Caki2 (cell line): Measurements from ENCODE around the gene ATP6V1G1. TPM values are rescaled to one million over a fixed set of nuclear protein-coding genes. Genes with fewer than 3 reads are reported as not detected.
"Not testable (repeated sequence)": the region's sequence is repeated elsewhere in the genome, so short reads cannot be mapped to it uniquely, and the experiment has no call there.

Experiments
- DNase-seq: peaks from one replicate; pipeline ENCODE4 v3.0.0-alpha.2; 2015; ENCODE audit warnings: low read depth
- in situ Hi-C: cut with HindIII; loops from 2 replicates; pipeline ENCODE4 v1.10.0; 2016; ENCODE audit warnings: low sequenced_read_pairs, low pct_unique_long_range_greater_than_20kb, mixed read lengths
- total RNA-seq: library from RNA; depleted of rRNA; stranded (reverse); fragments of >200 nt; shearing (Covaris generic); gene quantifications from 2 replicates; pipeline ENCODE4 v1.2.3, GENCODE V29; 2014; ENCODE audit warnings: low replicate concordance

Gene ATP6V1G1
- total RNA-seq, 1 experiment from 2014 or later = 149 TPM

- in situ Hi-C loops = no loop called here
Measured at GRCh38 chr9:114572199-114572598, 15.4 kb upstream of the ATP6V1G1 start.

GRCh38 chr9:114574438-114574837, 13.1 kb upstream of the ATP6V1G1 start:
- DNase-seq = no peak
- in situ Hi-C loops = no loop called here

More at GRCh38 chr9:114572199-114572598, 15.4 kb upstream of the ATP6V1G1 start:
- DNase-seq = no peak

DNA sequence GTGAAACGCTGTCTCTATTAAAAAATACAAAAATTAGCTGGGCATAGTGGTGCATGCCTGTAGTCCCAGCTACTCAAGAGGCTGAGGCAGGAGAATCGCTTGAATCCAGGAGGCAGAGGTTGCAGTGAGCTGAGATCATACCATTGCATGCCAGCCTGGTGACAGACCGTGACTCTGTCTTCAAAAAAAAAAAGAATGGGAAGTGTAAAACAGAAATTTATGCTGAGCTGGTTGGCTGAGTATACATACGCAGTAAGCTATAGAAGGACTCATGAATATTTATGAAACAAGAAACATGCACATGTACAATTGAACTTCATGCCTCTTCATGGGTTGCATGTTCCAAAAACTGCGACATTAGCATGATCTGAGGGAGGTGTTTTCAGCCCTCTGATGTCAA, 10.8 kb upstream of the ATP6V1G1 start:
- DNase-seq = peak; percentile 45
- in situ Hi-C loops = not testable (repeated sequence)

DNA sequence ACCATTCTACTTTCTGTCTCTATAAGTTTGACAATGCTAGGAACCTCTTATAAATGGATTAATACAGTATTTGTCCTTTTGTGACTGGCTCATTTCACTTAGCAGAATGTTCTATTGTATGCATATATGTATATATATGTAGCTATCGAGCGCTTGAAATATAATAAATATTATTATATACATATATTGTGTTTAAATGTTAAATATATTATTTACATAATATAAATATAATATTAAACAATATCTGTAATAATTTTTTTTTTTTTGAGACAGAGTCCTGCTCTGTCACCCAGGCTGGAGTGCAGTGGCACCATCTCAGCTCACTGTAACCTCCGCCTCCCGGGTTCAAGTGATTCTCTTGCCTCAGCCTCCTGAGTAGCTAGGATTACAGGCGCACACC, 9.4 kb upstream of the ATP6V1G1 start:
- in situ Hi-C loops, DNase-seq: not testable (repeated sequence)

DNA sequence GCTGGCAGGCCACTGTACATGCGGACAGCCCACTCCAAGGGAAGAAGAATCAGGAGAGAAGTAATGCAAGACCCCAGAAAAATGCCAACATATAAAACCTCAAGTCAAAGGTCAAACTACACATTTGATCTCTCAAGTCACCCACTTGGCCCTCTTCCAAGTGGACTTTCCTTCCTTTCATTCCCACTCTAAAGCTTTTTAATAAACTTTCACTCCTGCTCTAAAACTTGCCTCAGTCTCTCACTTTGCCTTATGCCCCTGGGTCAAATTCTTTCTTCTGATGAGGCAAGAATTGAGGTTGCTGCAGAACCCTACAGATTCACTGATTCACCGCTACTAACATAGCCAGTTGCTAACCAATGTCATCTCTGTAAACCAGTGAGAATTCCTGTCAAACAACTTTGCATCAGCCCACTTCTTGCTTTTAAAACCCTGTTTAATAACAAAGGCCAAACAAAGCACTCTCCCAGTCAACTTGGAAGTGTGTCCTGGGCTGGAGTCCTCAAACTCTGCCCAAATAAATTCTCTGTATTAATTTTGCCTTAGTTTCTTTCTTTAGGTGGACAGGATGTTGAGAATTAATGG, 6.9 kb upstream of the ATP6V1G1 start:
- DNase-seq = no peak
- in situ Hi-C loops = no loop called here

- DNase-seq = no peak
- in situ Hi-C loops = no loop called here
Measured at GRCh38 chr9:114583371-114584155, 4.0 kb upstream of the ATP6V1G1 start.

DNA sequence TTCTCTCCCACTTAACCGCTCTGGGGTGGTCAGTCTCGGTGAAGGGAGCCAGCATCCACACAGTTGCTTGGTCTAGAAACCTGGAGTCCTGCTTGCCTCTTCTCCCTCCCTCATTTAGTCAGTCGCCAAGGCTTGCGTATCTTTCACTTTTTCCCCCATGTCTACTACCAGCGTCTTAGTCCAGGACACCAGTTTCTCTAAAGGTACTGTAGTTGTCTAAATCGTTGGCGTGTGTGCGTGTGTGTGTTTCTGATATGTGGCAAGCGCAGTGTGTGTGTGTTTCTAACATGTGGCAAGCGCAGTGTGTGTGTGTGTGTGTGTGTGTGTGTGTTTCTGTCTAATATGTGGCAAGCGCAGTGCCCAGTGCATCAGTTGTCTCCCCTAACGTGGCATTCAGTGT, 641 bp downstream of the ATP6V1G1 start:
- in situ Hi-C loops = no loop called here
- no peak for DNase-seq

- DNase-seq = no peak
- in situ Hi-C loops = no loop called here
Measured at GRCh38 chr9:114588651-114589526, 1.3 kb downstream of the ATP6V1G1 start.

DNA sequence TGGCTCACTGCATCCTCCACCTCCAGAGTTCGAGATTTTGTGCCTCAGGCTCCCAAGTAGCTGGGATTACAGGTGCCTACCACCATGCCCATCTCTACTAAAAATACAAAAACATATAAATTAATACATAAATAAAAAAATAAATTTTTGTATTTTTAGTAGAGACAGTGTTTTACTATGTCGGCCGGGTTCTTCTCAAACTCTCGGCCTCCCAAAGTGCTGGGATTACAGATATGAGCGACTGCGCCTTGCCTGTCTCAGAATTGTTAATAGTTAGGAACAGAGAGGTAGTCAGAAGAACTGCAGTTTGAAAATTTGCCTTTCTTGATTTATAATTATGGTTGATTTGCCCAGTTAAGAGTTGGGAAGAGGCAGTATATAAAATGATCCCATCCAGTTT, 2.8 kb downstream of the ATP6V1G1 start:
- in situ Hi-C loops = no loop called here
- no peak for DNase-seq

DNA sequence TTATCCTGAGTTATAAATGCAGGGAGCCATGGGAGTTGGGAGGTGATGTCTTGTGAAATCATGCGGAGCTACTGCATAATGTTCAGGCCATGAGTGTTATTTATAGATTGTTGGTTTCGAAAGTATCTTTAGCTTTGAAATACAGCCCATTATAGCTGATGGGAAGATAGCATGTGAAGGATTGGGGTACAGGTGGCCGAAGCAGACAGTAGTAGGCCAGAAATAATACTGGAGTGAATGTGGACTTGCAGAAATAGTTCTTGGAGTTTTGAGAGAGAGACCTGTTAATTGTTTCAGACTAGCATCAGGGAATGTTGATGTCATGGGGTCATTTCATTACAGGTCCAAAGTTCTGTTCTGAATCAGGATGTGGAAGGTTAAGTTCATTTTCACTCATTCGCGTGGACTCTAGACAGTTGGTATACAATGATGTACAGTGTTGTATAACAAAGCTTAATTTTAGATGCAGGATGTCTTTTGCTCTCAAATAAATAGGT, 3.8 kb downstream of the ATP6V1G1 start:
- DNase-seq = no peak
- in situ Hi-C loops = no loop called here

DNA sequence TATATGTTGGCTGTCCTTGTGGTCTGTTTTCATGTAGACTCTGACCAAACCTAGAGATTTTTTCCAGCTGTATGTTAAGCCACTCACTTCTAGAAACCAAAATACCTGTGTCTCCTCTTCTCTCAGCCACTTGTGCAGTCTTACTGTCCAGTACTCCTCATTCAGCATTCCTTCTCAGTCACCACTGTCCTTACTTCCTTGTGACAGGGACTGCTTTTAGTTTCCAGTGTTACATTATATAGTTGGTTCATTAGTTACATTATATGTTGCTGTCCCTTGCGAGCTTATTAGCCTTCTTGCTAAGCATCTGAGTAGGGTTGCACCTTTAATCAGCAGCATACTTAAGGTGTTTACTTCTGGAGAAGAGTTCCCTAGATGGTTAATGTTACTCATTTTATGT, 4.3 kb downstream of the ATP6V1G1 start:
- in situ Hi-C loops = no loop called here
- no peak for DNase-seq

DNA sequence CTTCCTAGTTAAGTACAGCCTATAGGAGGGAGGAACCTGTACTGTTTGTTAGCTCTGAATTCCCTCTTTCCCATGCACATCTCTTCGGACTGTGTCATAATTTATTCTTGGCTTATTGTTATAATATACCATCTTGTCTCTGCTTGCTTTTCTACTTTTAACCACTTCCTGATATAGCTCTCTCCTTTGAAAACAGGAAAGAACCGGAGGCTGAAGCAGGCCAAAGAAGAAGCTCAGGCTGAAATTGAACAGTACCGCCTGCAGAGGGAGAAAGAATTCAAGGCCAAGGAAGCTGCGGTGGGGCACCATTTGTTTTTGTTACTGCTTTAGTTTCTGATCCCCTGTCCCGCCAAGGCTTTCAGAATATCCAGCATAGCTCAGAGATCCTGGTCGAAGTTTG, 4.8 kb downstream of the ATP6V1G1 start:
- no peak for DNase-seq
- in situ Hi-C loops = no loop called here

DNA sequence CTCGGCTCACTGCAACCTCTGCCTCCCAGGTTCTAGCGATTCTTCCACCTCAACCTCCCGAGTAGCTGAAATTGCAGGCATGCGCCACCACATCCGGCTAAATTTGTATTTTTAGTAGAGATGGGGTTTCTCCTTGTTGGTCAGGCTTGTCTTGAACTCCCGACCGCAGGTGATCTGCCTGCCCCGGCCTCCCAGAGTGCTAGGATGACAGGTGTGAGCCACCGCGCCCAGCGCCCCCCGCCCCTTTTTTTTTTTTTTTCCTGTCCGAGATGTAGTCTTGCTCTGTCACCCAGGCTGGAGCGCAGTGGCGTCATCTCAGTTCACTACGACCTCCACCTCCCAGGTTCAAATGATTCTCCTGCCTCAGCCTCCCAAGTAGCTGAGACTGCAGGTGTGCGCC, 6.6 kb downstream of the ATP6V1G1 start:
- in situ Hi-C loops = no loop called here
- no peak for DNase-seq

DNA sequence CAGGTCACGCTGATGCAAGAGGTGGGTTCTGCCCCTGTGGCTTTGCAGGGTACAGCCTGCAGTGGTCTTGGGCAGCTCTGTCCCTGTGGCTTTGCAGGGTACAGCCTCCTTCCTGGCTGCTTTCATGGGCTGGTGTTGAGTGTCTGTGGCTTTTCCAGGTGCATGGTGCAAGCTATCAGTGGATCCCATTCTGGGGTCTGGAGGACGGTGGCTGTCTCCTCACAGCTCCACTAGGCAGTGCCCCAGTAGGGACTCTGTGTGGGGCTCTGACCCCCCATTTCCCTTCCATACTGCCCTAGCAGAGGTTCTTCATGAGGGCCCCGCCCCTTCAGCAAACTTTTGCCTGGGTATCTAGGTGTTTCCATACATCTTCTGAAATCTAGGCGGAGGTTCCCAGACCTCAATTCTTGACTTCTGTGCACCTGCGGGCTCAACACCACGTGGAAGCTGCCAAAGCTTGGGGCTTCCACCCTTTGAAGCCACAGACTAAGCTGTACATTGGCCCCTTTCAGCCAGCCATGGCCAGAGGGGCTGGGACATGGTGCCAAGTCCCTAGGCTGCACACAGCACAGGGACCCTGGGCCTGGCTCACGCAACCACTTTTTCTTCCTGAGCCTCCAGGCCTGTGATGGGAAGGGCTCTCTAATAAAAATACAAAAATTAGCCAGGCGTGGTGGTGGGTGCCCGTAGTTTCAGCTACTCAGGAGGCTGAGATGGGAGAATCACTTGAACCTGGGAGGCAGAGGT, 13.1 kb downstream of the ATP6V1G1 start:
- DNase-seq, in situ Hi-C loops: not testable (repeated sequence)

- DNase-seq, in situ Hi-C loops: not testable (repeated sequence)
Measured at GRCh38 chr9:114601787-114602186, 14.2 kb downstream of the ATP6V1G1 start.

GRCh38 chr9:114602620-114603019, 15.1 kb downstream of the ATP6V1G1 start:
- DNase-seq = no peak
- in situ Hi-C loops = no loop called here

DNA sequence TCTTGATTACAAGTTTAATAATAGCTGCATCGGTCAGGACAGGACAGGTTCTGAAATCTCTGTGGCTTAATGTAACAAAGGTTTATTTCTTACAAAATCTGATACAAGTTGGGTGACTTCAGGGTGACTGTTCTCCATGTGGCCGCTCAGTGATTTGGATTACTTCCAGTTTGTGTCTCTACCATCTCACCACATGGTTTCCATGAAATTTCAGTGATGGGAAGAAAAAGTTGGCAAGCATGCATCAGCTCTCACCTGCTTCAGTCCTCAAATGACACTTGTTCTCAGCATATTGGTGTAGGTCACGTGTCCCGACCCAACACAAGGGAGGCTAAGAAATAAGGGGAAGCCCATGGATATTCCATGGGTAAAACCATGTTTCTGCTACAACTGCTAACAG, 15.7 kb downstream of the ATP6V1G1 start:
- DNase-seq = no peak
- in situ Hi-C loops = no loop called here

- in situ Hi-C loops = no loop called here
Measured at GRCh38 chr9:114604989-114605388, 17.4 kb downstream of the ATP6V1G1 start.

More at GRCh38 chr9:114604989-114605388, 17.4 kb downstream of the ATP6V1G1 start:
- DNase-seq = no peak
